Motor neuron (in vitro differentiated cells): ENCODE data around the gene KDM4C. TPM values are rescaled to one million over a fixed set of nuclear protein-coding genes. Genes with fewer than 3 reads are reported as not detected.

ENCODE experiments used
- ATAC-seq, 8 experiments: fragments of 200-7000 bp; cut with Tn5 transposase; replicated peaks in 6 of 8; 2 replicates each; pipeline ENCODE4 v1.8.0; 2021; ENCODE audit warnings: mild to moderate bottlenecking in 8 of 8, moderate library complexity in 8 of 8
- H3K27ac ChIP-seq, 2 donors: fragments of 250-450 bp; sonication (Bioruptor Pico); 2 replicates each; pipeline ENCODE4 v1.9.0; 2021; ENCODE audit warnings: antibody characterized with exemption in 2 of 2, mild to moderate bottlenecking in 2 of 2, moderate library complexity in 1 of 2
- H3K4me1 ChIP-seq, 2 donors: fragments of 250-450 bp; sonication (Bioruptor Pico); replicated peaks in 1 of 2; 2 replicates each; pipeline ENCODE4 v1.6.1; 2021; ENCODE audit warnings: antibody characterized with exemption in 2 of 2, mild to moderate bottlenecking in 2 of 2, moderate library complexity in 1 of 2
- H3K4me3 ChIP-seq, 5 donors: fragments of 250-450 bp; sonication (Bioruptor Pico); 2 replicates each; pipeline ENCODE4 v1.9.0; 2021; ENCODE audit warnings: antibody characterized with exemption in 5 of 5, mild to moderate bottlenecking in 5 of 5, moderate library complexity in 4 of 5
- WGBS, 10 experiments: fragments of 450-650 bp; shearing (Covaris generic); methylation state at CpG; one replicate each; pipeline ENCODE4 v1.0.0; 2022; 5-methylcytosine and 5-hydroxymethylcytosine counted together
- in situ Hi-C, 9 experiments: fragments of 400-800 bp; cut with MboI; loops; one replicate each; pipeline ENCODE4 v1.15.0; 2021; ENCODE audit warnings: low sequenced_read_pairs in 9 of 9, low pct_unique_long_range_greater_than_20kb in 2 of 9; ENCODE audit not compliant: unreplicated experiment in 9 of 9
- total RNA-seq, 8 experiments: library from RNA; unstranded; fragments of 300-600 nt; gene quantifications; 2 replicates each; pipeline versions ENCODE4 v1.2.3 to v1.2.4, GENCODE V29; 2022

The KDM4C gene
- total RNA-seq, 8 experiments from 2014 or later, result 11.4 to 61.4 (median 25.6) TPM

GRCh38 chr9:6923086-6923485 lies 165.3 kb downstream of the KDM4C start:
- Histone ChIP-seq H3K4me1 (peaks cover 0 to 3% of the 10 kb centered on the region in 2 donors), H3K4me3 (no peak overlapping the region), H3K27ac (no peak overlapping the region)
- in situ Hi-C loops, result loop anchor here in 1 of 9 experiments (25.0 kb wide), 1 partner anchor 614 kb away; no protein-coding TSS in a partner anchor
- 64 to 100% (median 94%) methylated on average over 1 to 5 of the region's 5 CpGs for WGBS, 10 experiments
- no peak for ATAC-seq

GRCh38 chr9:6924149-6924548 lies 166.4 kb downstream of the KDM4C start:
- ATAC-seq, result no peak
- 43 to 100% (median 89%) methylated on average over 1 to 3 of the region's 3 CpGs; no CpG with 5 or more reads in 3 of the 10 experiments for WGBS, 10 experiments

GRCh38 chr9:6924988-6925563 lies 167.3 kb downstream of the KDM4C start:
- H3K4me3 ChIP-seq, result no peak overlapping the region
- WGBS, 10 experiments, result 80 to 100% (median 92%) methylated on average over 1 to 8 of the region's 8 CpGs; no CpG with 5 or more reads in 1 of the 10 experiments
- ATAC-seq, result peak in 1 of 8 experiments; percentile 72
- H3K4me1 ChIP-seq, result peaks cover 3 to 5% of the 10 kb centered on the region in 2 donors
- H3K27ac ChIP-seq, result no peak overlapping the region
- in situ Hi-C loops, result loop anchor here in 1 of 9 experiments (25.0 kb wide), 1 partner anchor 612 kb away; no protein-coding TSS in a partner anchor

More at GRCh38 chr9:6924149-6924548, 166.4 kb downstream of the KDM4C start:
- H3K4me3 ChIP-seq, result no peak overlapping the region
- H3K27ac ChIP-seq, result no peak overlapping the region
- in situ Hi-C loops, result loop anchor here in 1 of 9 experiments (25.0 kb wide), 1 partner anchor 613 kb away; no protein-coding TSS in a partner anchor
- H3K4me1 ChIP-seq, result peaks cover 0 to 3% of the 10 kb centered on the region in 2 donors

- Histone ChIP-seq H3K4me3 (no peak overlapping the region), H3K4me1 (peaks cover 3 to 7% of the 10 kb centered on the region in 2 donors), H3K27ac (no peak overlapping the region)
- no peak for ATAC-seq
- WGBS, 10 experiments, result 87 to 98% (median 95%) methylated on average over 3 to 12 of the region's 12 CpGs
- in situ Hi-C loops, result no loop called here
Measured at GRCh38 chr9:6925836-6926235, 168.1 kb downstream of the KDM4C start.

GRCh38 chr9:6926436-6926835 lies 168.7 kb downstream of the KDM4C start:
- WGBS, 10 experiments, result 49 to 93% (median 80%) methylated on average over 3 to 4 of the region's 4 CpGs
- Histone ChIP-seq H3K27ac (no peak overlapping the region), H3K4me1 (peaks cover 3 to 7% of the 10 kb centered on the region in 2 donors), H3K4me3 (no peak overlapping the region)
- in situ Hi-C loops, result no loop called here
- no peak for ATAC-seq

- peaks cover 3 to 12% of the 10 kb centered on the region in 2 donors for H3K4me1 ChIP-seq
- WGBS, 10 experiments, result 50 to 100% (median 83%) methylated on average over 1 of the region's 1 CpG; no CpG with 5 or more reads in 3 of the 10 experiments
- in situ Hi-C loops, result no loop called here
- no peak for ATAC-seq
- no peak overlapping the region for H3K4me3 ChIP-seq
- H3K27ac ChIP-seq, result no peak overlapping the region
Measured at GRCh38 chr9:6927838-6928237, 170.1 kb downstream of the KDM4C start.

GRCh38 chr9:6928863-6929262 lies 171.1 kb downstream of the KDM4C start:
- in situ Hi-C loops, result no loop called here
- WGBS, 10 experiments, result 80 to 100% (median 90%) methylated on average over 1 to 2 of the region's 2 CpGs; no CpG with 5 or more reads in 1 of the 10 experiments
- Histone ChIP-seq H3K4me1 (peaks cover 0 to 20% of the 10 kb centered on the region in 2 donors), H3K27ac (no peak overlapping the region), H3K4me3 (no peak overlapping the region)
- no peak for ATAC-seq

GRCh38 chr9:6929441-6930215 lies 171.9 kb downstream of the KDM4C start:
- in situ Hi-C loops, result no loop called here
- H3K27ac ChIP-seq, result no peak overlapping the region
- no peak for ATAC-seq
- 57 to 100% (median 79%) methylated on average over 1 to 3 of the region's 3 CpGs; no CpG with 5 or more reads in 1 of the 10 experiments for WGBS, 10 experiments
- peaks cover 0 to 20% of the 10 kb centered on the region in 2 donors for H3K4me1 ChIP-seq
- H3K4me3 ChIP-seq, result no peak overlapping the region

- Histone ChIP-seq H3K27ac (no peak overlapping the region), H3K4me1 (peaks cover 0 to 20% of the 10 kb centered on the region in 2 donors), H3K4me3 (no peak overlapping the region)
- in situ Hi-C loops, result no loop called here
- no peak for ATAC-seq
Measured at GRCh38 chr9:6930827-6931226, 173.1 kb downstream of the KDM4C start.

- H3K27ac ChIP-seq, result no peak overlapping the region
- in situ Hi-C loops, result no loop called here
- WGBS, 10 experiments, result 30 to 62% (median 48%) methylated on average over 1 to 3 of the region's 4 CpGs; no CpG with 5 or more reads in 3 of the 10 experiments
- H3K4me1 ChIP-seq, result peaks cover 0 to 20% of the 10 kb centered on the region in 2 donors
- H3K4me3 ChIP-seq, result no peak overlapping the region
- peak in 5 of 8 experiments; percentile 66 to 99 (median 98) for ATAC-seq
Measured at GRCh38 chr9:6931913-6932312, 174.1 kb downstream of the KDM4C start.

- peak in 1 of 8 experiments; percentile 93 for ATAC-seq
- Histone ChIP-seq H3K4me3 (no peak overlapping the region), H3K27ac (no peak overlapping the region), H3K4me1 (peaks cover 0 to 16% of the 10 kb centered on the region in 2 donors)
- WGBS, 10 experiments, result 0 to 100% (median 83%) methylated on average over 1 of the region's 1 CpG
- in situ Hi-C loops, result no loop called here
Measured at GRCh38 chr9:6936103-6936502, 178.3 kb downstream of the KDM4C start.

- H3K4me3 ChIP-seq, result no peak overlapping the region
- no peak overlapping the region for H3K27ac ChIP-seq
- WGBS, 10 experiments, result 81 to 100% (median 89%) methylated on average over 2 of the region's 2 CpGs
- ATAC-seq, result no peak
- in situ Hi-C loops, result no loop called here
- H3K4me1 ChIP-seq, result peaks cover 0 to 25% of the 10 kb centered on the region in 2 donors
Measured at GRCh38 chr9:6937209-6937608, 179.4 kb downstream of the KDM4C start.

- in situ Hi-C loops, result no loop called here
- 10 to 100% (median 87%) methylated on average over 2 to 3 of the region's 3 CpGs; no CpG with 5 or more reads in 1 of the 10 experiments for WGBS, 10 experiments
- Histone ChIP-seq H3K4me3 (no peak overlapping the region), H3K27ac (no peak overlapping the region), H3K4me1 (peaks cover 0 to 15% of the 10 kb centered on the region in 2 donors)
- ATAC-seq, result peak in 3 of 8 experiments; percentile 42 to 62 (median 58)
Measured at GRCh38 chr9:6938447-6938846, 180.7 kb downstream of the KDM4C start.
